MM.1S (cell line): ENCODE data around the gene SCGB1D1.

Experiments used
- DNase-seq: peaks from one replicate; pipeline ENCODE4 v3.0.0-alpha.2; 2015
- H2AFZ ChIP-seq: fragments of 300-600 bp; sonication (generic); 2 replicates; pipeline ENCODE4 v1.6.0; 2016; ENCODE audit warnings: antibody characterized with exemption, low read length
- H3F3A ChIP-seq: fragments of 300-600 bp; sonication (generic); 2 replicates; pipeline ENCODE4 v1.6.1; 2016; ENCODE audit warnings: mild to moderate bottlenecking, antibody characterized with exemption, low read length, moderate library complexity, mixed read lengths; ENCODE audit not compliant: insufficient read depth
- H3K27ac ChIP-seq: fragments of 300-600 bp; sonication (generic); 2 replicates; pipeline ENCODE4 v1.5.1; 2016; ENCODE audit warnings: mild to moderate bottlenecking, low read length
- H3K27me3 ChIP-seq: fragments of 300-600 bp; sonication (generic); replicated peaks from 2 replicates; pipeline ENCODE4 v1.6.0; 2016; ENCODE audit warnings: low read length; ENCODE audit not compliant: insufficient read depth
- H3K36me3 ChIP-seq: fragments of 300-600 bp; sonication (generic); replicated peaks from 2 replicates; pipeline ENCODE4 v1.6.1; 2016; ENCODE audit warnings: mild to moderate bottlenecking, low read length, mixed read lengths; ENCODE audit not compliant: insufficient read depth
- H3K4me1 ChIP-seq: fragments of 300-600 bp; sonication (generic); 2 replicates; pipeline ENCODE4 v1.6.1; 2016; ENCODE audit warnings: low read length, mixed read lengths
- H3K4me2 ChIP-seq: fragments of 300-600 bp; sonication (generic); 2 replicates; pipeline ENCODE4 v1.6.0; 2016; ENCODE audit warnings: low read depth, low read length
- H3K4me3 ChIP-seq: fragments of 300-600 bp; sonication (generic); 2 replicates; pipeline ENCODE4 v1.5.1; 2016; ENCODE audit warnings: low read length, mixed read lengths
- H3K79me2 ChIP-seq: fragments of 300-600 bp; sonication (generic); 2 replicates; pipeline ENCODE4 v1.6.1; 2016; ENCODE audit warnings: mixed run types, low read length, mixed read lengths
- H3K9ac ChIP-seq: fragments of 300-600 bp; sonication (generic); 2 replicates; pipeline ENCODE4 v1.6.1; 2016; ENCODE audit warnings: low read length, mixed read lengths
- H3K9me2 ChIP-seq: fragments of 300-600 bp; sonication (generic); replicated peaks from 2 replicates; pipeline ENCODE4 v1.6.1; 2016; ENCODE audit warnings: mild to moderate bottlenecking, low read length, mixed read lengths; ENCODE audit not compliant: insufficient read depth
- H3K9me3 ChIP-seq: fragments of 300-600 bp; sonication (generic); replicated peaks from 2 replicates; pipeline ENCODE4 v1.6.1; 2016; ENCODE audit warnings: mild to moderate bottlenecking, low read length, mixed read lengths; ENCODE audit not compliant: insufficient read depth
- H4K20me1 ChIP-seq: fragments of 300-600 bp; sonication (generic); 2 replicates; pipeline ENCODE4 v1.6.1; 2016; ENCODE audit warnings: mild to moderate bottlenecking, low read length, moderate library complexity, mixed read lengths; ENCODE audit not compliant: insufficient read depth
- CTCF ChIP-seq: fragments of 300-600 bp; sonication (generic); IDR thresholded peaks from 2 replicates; pipeline ENCODE4 v1.5.1; 2016; ENCODE audit warnings: antibody characterized with exemption, low read length, mixed read lengths
- EZH2 ChIP-seq: fragments of 300-600 bp; sonication (generic); optimal IDR thresholded peaks from 2 replicates; pipeline ENCODE3; 2017; ENCODE audit warnings: low read depth, mild to moderate bottlenecking, antibody characterized with exemption, low read length, mixed read lengths
- EZH2phosphoT487 ChIP-seq: fragments of 300-600 bp; sonication (generic); IDR thresholded peaks from 2 replicates; pipeline ENCODE4 v1.6.1; 2018; ENCODE audit warnings: antibody characterized with exemption, low read length

The SCGB1D1 gene

GRCh38 chr11:62144641-62145255, 45.3 kb upstream of the SCGB1D1 start:
- Histone ChIP-seq H3K27me3 (no peaks in the 10 kb centered on the region), H3K4me1 (no peaks in the 10 kb centered on the region), H3F3A (no peaks in the 10 kb centered on the region), H3K4me3 (no peak overlapping the region), H4K20me1 (no peaks in the 10 kb centered on the region), H2AFZ (no peak overlapping the region), H3K79me2 (peaks cover 8% of the 10 kb centered on the region), H3K27ac (no peak overlapping the region), H3K4me2 (no peak overlapping the region), H3K36me3 (peaks cover 13% of the 10 kb centered on the region), H3K9me2 (no peaks in the 10 kb centered on the region), H3K9me3 (no peaks in the 10 kb centered on the region), H3K9ac (no peak overlapping the region)
- no peak for DNase-seq
- TF ChIP-seq CTCF = no peak
- no peak for TF ChIP-seq EZH2
- no peak for TF ChIP-seq EZH2phosphoT487

DNA sequence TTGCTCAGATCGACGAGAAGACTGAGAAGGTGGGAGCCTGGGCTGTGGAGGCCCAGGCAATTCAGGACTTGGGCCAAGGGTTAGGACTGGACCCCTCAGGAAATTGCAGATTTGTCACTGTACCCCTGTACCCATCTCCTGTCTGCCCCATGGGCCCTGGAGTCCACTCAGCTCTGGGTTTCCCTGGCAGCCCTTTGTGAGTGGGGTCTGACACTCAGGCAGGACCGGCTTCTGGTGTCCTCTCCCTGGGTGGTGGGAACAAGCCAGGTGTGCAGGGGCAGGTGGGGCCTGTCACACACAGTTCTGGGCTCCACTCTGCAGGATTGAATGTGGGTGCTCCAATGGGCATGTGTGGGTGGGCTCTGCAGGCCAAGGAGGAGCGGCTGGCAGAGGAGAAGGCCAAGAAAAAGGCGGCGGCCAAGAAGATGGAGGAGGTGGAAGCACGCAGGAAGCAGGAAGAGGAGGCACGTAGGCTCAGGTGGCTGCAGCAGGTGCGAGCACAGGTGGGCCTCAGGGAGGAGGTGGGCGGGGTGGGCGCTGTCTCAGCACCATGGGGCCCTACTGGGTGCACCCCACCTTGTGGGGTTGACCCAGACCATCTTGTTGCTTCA, 44.6 kb upstream of the SCGB1D1 start:
- no peaks in the 10 kb centered on the region for H3K9me2 ChIP-seq
- H3F3A ChIP-seq = no peaks in the 10 kb centered on the region
- H3K4me3 ChIP-seq = no peak overlapping the region
- H3K79me2 ChIP-seq = peaks cover 8% of the 10 kb centered on the region
- H3K36me3 ChIP-seq = peaks cover 19% of the 10 kb centered on the region
- no peak overlapping the region for H3K4me2 ChIP-seq
- H4K20me1 ChIP-seq = no peaks in the 10 kb centered on the region
- H2AFZ ChIP-seq = no peak overlapping the region
- no peaks in the 10 kb centered on the region for H3K4me1 ChIP-seq
- no peaks in the 10 kb centered on the region for H3K9me3 ChIP-seq
- no peaks in the 10 kb centered on the region for H3K27me3 ChIP-seq
- no peak overlapping the region for H3K9ac ChIP-seq
- no peak for TF ChIP-seq EZH2phosphoT487
- no peak for DNase-seq
- H3K27ac ChIP-seq = no peak overlapping the region

DNA sequence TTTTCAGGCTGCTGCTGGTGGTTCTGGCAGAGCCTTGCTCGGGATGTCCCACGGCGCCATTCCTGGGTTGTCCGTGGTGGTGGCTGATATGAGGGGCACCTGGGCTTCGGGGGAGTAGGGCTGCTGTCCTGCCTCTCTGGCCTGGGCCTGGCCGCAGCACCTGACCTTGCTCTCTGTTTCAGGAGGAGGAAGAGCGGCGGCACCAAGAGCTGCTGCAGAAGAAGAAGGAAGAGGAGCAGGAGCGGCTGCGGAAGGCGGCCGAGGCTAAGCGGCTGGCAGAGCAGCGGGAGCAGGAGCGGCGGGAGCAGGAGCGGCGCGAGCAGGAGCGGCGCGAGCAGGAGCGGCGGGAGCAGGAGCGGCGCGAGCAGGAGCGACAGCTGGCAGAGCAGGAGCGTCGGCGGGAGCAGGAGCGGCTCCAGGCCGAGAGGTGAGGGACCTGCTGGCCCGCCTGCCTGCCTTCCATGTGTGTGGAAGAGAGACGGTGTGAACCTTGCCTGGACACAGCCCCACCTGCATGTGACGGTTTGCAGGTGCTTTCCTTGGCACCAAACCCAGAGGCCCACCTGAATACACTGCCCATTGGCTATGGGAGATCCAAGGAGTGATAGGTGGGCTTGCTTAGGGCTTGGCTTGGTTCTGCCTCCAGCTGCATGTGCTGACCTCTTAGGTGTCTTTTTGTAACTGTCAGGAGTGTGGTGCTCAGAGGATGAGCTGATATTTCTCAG, 43.4 kb upstream of the SCGB1D1 start:
- no peaks in the 10 kb centered on the region for H3F3A ChIP-seq
- no peak overlapping the region for H3K4me3 ChIP-seq
- H3K4me2 ChIP-seq = no peak overlapping the region
- no peaks in the 10 kb centered on the region for H3K9me3 ChIP-seq
- H2AFZ ChIP-seq = no peak overlapping the region
- H3K36me3 ChIP-seq = peaks cover 24% of the 10 kb centered on the region
- H3K27ac ChIP-seq = no peak overlapping the region
- H3K9ac ChIP-seq = no peak overlapping the region
- no peaks in the 10 kb centered on the region for H3K27me3 ChIP-seq
- H3K79me2 ChIP-seq = peaks cover 2% of the 10 kb centered on the region; the same call in 1 of the 2 replicates
- H3K9me2 ChIP-seq = no peaks in the 10 kb centered on the region
- H3K4me1 ChIP-seq = no peaks in the 10 kb centered on the region
- DNase-seq = no peak
- TF ChIP-seq CTCF (no peak), EZH2 (no peak), EZH2phosphoT487 (no peak)
- H4K20me1 ChIP-seq = no peaks in the 10 kb centered on the region
